HL-60 (cell line): ENCODE data around the gene GABBR2.

Experiments
- POLR2AphosphoS5 ChIP-seq: IDR thresholded peaks from 2 replicates; pipeline ENCODE4 v1.6.1; 2012; ENCODE audit warnings: low read depth
- REST ChIP-seq: IDR thresholded peaks from 2 replicates; pipeline ENCODE4 v1.6.1; 2012; ENCODE audit warnings: low read depth; ENCODE audit not compliant: insufficient replicate concordance
- TF ChIP-seq, protein P1 (sequence below): IDR thresholded peaks from one replicate; pipeline ENCODE4 v1.5.1; 2011; ENCODE audit warnings: low read length, control low read depth, inconsistent platforms; ENCODE audit not compliant: insufficient read depth

- TF ChIP-seq, protein P1, sequence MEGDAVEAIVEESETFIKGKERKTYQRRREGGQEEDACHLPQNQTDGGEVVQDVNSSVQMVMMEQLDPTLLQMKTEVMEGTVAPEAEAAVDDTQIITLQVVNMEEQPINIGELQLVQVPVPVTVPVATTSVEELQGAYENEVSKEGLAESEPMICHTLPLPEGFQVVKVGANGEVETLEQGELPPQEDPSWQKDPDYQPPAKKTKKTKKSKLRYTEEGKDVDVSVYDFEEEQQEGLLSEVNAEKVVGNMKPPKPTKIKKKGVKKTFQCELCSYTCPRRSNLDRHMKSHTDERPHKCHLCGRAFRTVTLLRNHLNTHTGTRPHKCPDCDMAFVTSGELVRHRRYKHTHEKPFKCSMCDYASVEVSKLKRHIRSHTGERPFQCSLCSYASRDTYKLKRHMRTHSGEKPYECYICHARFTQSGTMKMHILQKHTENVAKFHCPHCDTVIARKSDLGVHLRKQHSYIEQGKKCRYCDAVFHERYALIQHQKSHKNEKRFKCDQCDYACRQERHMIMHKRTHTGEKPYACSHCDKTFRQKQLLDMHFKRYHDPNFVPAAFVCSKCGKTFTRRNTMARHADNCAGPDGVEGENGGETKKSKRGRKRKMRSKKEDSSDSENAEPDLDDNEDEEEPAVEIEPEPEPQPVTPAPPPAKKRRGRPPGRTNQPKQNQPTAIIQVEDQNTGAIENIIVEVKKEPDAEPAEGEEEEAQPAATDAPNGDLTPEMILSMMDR: no peak
- TF ChIP-seq POLR2AphosphoS5 (no peak), REST (no peak)
Observed at GRCh38 chr9:98418578-98419259, 290.0 kb downstream of the GABBR2 start.
